Neuron (in vitro differentiated cells): ENCODE results near the gene PARD3.

Experiments
- H2AFZ ChIP-seq: one replicate; pipeline ENCODE4 v1.6.1; 2013; ENCODE audit warnings: low read depth, mild to moderate bottlenecking, inconsistent platforms, low read length, moderate library complexity
- H3K27me3 ChIP-seq: one replicate; pipeline ENCODE4 v1.6.1; 2013; ENCODE audit warnings: low read length; ENCODE audit not compliant: insufficient read depth
- H3K36me3 ChIP-seq: one replicate; pipeline ENCODE4 v1.6.1; 2013; ENCODE audit warnings: low read length; ENCODE audit not compliant: insufficient read depth
- H3K4me1 ChIP-seq: one replicate; pipeline ENCODE4 v1.6.1; 2013; ENCODE audit warnings: low read length; ENCODE audit not compliant: insufficient read depth
- H3K4me3 ChIP-seq: 2 replicates; pipeline ENCODE4 v1.5.1; 2013; ENCODE audit warnings: mild to moderate bottlenecking, low read length, moderate library complexity
- H3K9me3 ChIP-seq: one replicate; pipeline ENCODE4 v1.6.1; 2013; ENCODE audit warnings: low read length

Gene PARD3

GRCh38 chr10:34575882-34576281 lies 239.2 kb downstream of the PARD3 start:
- peaks cover 28% of the 10 kb centered on the region for H3K4me1 ChIP-seq
- H3K9me3 ChIP-seq: no peaks in the 10 kb centered on the region
- H3K27me3 ChIP-seq: no peaks in the 10 kb centered on the region
- no peaks in the 10 kb centered on the region for H3K36me3 ChIP-seq
- H3K4me3 ChIP-seq: no peak overlapping the region
- no peak overlapping the region for H2AFZ ChIP-seq

- Histone ChIP-seq H3K36me3 (no peaks in the 10 kb centered on the region), H3K9me3 (no peaks in the 10 kb centered on the region), H3K4me3 (no peak overlapping the region), H2AFZ (no peak overlapping the region), H3K4me1 (peaks cover 28% of the 10 kb centered on the region), H3K27me3 (no peaks in the 10 kb centered on the region)
Measured at GRCh38 chr10:34574353-34574934, 240.7 kb downstream of the PARD3 start.

GRCh38 chr10:34570887-34571286 lies 244.2 kb downstream of the PARD3 start:
- no peak overlapping the region for H2AFZ ChIP-seq
- no peaks in the 10 kb centered on the region for H3K27me3 ChIP-seq
- peaks cover 27% of the 10 kb centered on the region for H3K4me1 ChIP-seq
- no peak overlapping the region for H3K4me3 ChIP-seq
- H3K9me3 ChIP-seq: no peaks in the 10 kb centered on the region
- H3K36me3 ChIP-seq: no peaks in the 10 kb centered on the region

- Histone ChIP-seq H2AFZ (no peak overlapping the region), H3K27me3 (no peaks in the 10 kb centered on the region), H3K9me3 (no peaks in the 10 kb centered on the region), H3K36me3 (no peaks in the 10 kb centered on the region), H3K4me3 (no peak overlapping the region), H3K4me1 (peaks cover 15% of the 10 kb centered on the region)
Measured at GRCh38 chr10:34567659-34568253, 247.3 kb downstream of the PARD3 start.

GRCh38 chr10:34565934-34566333 lies 249.2 kb downstream of the PARD3 start:
- Histone ChIP-seq H3K36me3 (no peaks in the 10 kb centered on the region), H3K9me3 (no peaks in the 10 kb centered on the region), H3K27me3 (no peaks in the 10 kb centered on the region), H2AFZ (no peak overlapping the region), H3K4me3 (no peak overlapping the region), H3K4me1 (peaks cover 15% of the 10 kb centered on the region)

- H3K4me1 ChIP-seq: no peaks in the 10 kb centered on the region
- H3K9me3 ChIP-seq: no peaks in the 10 kb centered on the region
- no peaks in the 10 kb centered on the region for H3K27me3 ChIP-seq
- no peak overlapping the region for H2AFZ ChIP-seq
- H3K4me3 ChIP-seq: no peak overlapping the region
- H3K36me3 ChIP-seq: no peaks in the 10 kb centered on the region
Measured at GRCh38 chr10:34558093-34558583, 257.0 kb downstream of the PARD3 start.

- Histone ChIP-seq H3K4me3 (no peak overlapping the region), H2AFZ (no peak overlapping the region), H3K27me3 (no peaks in the 10 kb centered on the region), H3K4me1 (no peaks in the 10 kb centered on the region), H3K36me3 (no peaks in the 10 kb centered on the region), H3K9me3 (no peaks in the 10 kb centered on the region)
Measured at GRCh38 chr10:34557173-34557572, 257.9 kb downstream of the PARD3 start.

GRCh38 chr10:34555653-34556052 lies 259.4 kb downstream of the PARD3 start:
- Histone ChIP-seq H2AFZ (no peak overlapping the region), H3K9me3 (no peaks in the 10 kb centered on the region), H3K36me3 (no peaks in the 10 kb centered on the region), H3K27me3 (no peaks in the 10 kb centered on the region), H3K4me3 (no peak overlapping the region), H3K4me1 (no peaks in the 10 kb centered on the region)

GRCh38 chr10:34553747-34554146 lies 261.3 kb downstream of the PARD3 start:
- Histone ChIP-seq H3K9me3 (no peaks in the 10 kb centered on the region), H2AFZ (no peak overlapping the region), H3K36me3 (no peaks in the 10 kb centered on the region), H3K4me1 (no peaks in the 10 kb centered on the region), H3K27me3 (no peaks in the 10 kb centered on the region), H3K4me3 (no peak overlapping the region)

- H3K4me1 ChIP-seq: no peaks in the 10 kb centered on the region
- no peaks in the 10 kb centered on the region for H3K36me3 ChIP-seq
- no peak overlapping the region for H3K4me3 ChIP-seq
- no peaks in the 10 kb centered on the region for H3K27me3 ChIP-seq
- H3K9me3 ChIP-seq: no peaks in the 10 kb centered on the region
- H2AFZ ChIP-seq: no peak overlapping the region
Measured at GRCh38 chr10:34551295-34551694, 263.8 kb downstream of the PARD3 start.

- no peak overlapping the region for H2AFZ ChIP-seq
- H3K4me1 ChIP-seq: no peaks in the 10 kb centered on the region
- H3K9me3 ChIP-seq: no peaks in the 10 kb centered on the region
- no peaks in the 10 kb centered on the region for H3K27me3 ChIP-seq
- H3K36me3 ChIP-seq: no peaks in the 10 kb centered on the region
- no peak overlapping the region for H3K4me3 ChIP-seq
Measured at GRCh38 chr10:34549953-34550352, 265.1 kb downstream of the PARD3 start.

- Histone ChIP-seq H2AFZ (no peak overlapping the region), H3K4me3 (no peak overlapping the region), H3K9me3 (no peaks in the 10 kb centered on the region), H3K27me3 (no peaks in the 10 kb centered on the region), H3K4me1 (no peaks in the 10 kb centered on the region), H3K36me3 (no peaks in the 10 kb centered on the region)
Measured at GRCh38 chr10:34549001-34549400, 266.1 kb downstream of the PARD3 start.

GRCh38 chr10:34548466-34548865 lies 266.6 kb downstream of the PARD3 start:
- no peaks in the 10 kb centered on the region for H3K27me3 ChIP-seq
- H3K9me3 ChIP-seq: no peaks in the 10 kb centered on the region
- H3K4me3 ChIP-seq: no peak overlapping the region
- no peaks in the 10 kb centered on the region for H3K4me1 ChIP-seq
- no peak overlapping the region for H2AFZ ChIP-seq
- H3K36me3 ChIP-seq: no peaks in the 10 kb centered on the region

GRCh38 chr10:34547695-34548094 lies 267.4 kb downstream of the PARD3 start:
- no peaks in the 10 kb centered on the region for H3K4me1 ChIP-seq
- H3K4me3 ChIP-seq: no peak overlapping the region
- no peaks in the 10 kb centered on the region for H3K9me3 ChIP-seq
- H3K36me3 ChIP-seq: no peaks in the 10 kb centered on the region
- H3K27me3 ChIP-seq: no peaks in the 10 kb centered on the region
- H2AFZ ChIP-seq: no peak overlapping the region
